GM18507 (cell line): ENCODE results near the gene RAB6A.
A peak's percentile ranks its signal among the peaks of the same experiment; 100 is the strongest.

Experiments used
- DNase-seq: peaks from one replicate; pipeline ENCODE4 v3.0.0; 2011; ENCODE audit warnings: low read depth; ENCODE audit not compliant: insufficient read length; ENCODE audit errors: extremely low spot score
- FAIRE-seq: peaks from 2 replicates; lab custom pipeline; 2011; peaks lifted over from hg19 to GRCh38; lab: Jason Lieb, UNC

The RAB6A gene

GRCh38 chr11:73641668-73642067, 119.2 kb downstream of the RAB6A start:
- DNase-seq (no peak), FAIRE-seq (no peak)

- FAIRE-seq, result no peak
These were observed 120.3 kb downstream of the RAB6A start for GRCh38 chr11:73640592-73640991.

GRCh38 chr11:73637012-73637411, 123.9 kb downstream of the RAB6A start:
- DNase-seq, result no peak
- no peak for FAIRE-seq

More at GRCh38 chr11:73640592-73640991, 120.3 kb downstream of the RAB6A start:
- no peak for DNase-seq

- FAIRE-seq (no peak), DNase-seq (no peak)
These were observed 124.6 kb downstream of the RAB6A start for GRCh38 chr11:73636249-73636648.

GRCh38 chr11:73635721-73636120, 125.2 kb downstream of the RAB6A start:
- FAIRE-seq (no peak), DNase-seq (no peak)

GRCh38 chr11:73633999-73634398, 126.9 kb downstream of the RAB6A start:
- FAIRE-seq, result no peak
- no peak for DNase-seq

- DNase-seq, result no peak
- no peak for FAIRE-seq
These were observed 127.9 kb downstream of the RAB6A start for GRCh38 chr11:73632996-73633395.

- no peak for FAIRE-seq
- no peak for DNase-seq
These were observed 131.0 kb downstream of the RAB6A start for GRCh38 chr11:73629907-73630306.

- peak; percentile 73 for DNase-seq
- peak; percentile 67 for FAIRE-seq
These were observed 135.1 kb downstream of the RAB6A start for GRCh38 chr11:73625696-73626318.
